ENCODE measurements around the gene CDS2.

CDS2 gene

DNA sequence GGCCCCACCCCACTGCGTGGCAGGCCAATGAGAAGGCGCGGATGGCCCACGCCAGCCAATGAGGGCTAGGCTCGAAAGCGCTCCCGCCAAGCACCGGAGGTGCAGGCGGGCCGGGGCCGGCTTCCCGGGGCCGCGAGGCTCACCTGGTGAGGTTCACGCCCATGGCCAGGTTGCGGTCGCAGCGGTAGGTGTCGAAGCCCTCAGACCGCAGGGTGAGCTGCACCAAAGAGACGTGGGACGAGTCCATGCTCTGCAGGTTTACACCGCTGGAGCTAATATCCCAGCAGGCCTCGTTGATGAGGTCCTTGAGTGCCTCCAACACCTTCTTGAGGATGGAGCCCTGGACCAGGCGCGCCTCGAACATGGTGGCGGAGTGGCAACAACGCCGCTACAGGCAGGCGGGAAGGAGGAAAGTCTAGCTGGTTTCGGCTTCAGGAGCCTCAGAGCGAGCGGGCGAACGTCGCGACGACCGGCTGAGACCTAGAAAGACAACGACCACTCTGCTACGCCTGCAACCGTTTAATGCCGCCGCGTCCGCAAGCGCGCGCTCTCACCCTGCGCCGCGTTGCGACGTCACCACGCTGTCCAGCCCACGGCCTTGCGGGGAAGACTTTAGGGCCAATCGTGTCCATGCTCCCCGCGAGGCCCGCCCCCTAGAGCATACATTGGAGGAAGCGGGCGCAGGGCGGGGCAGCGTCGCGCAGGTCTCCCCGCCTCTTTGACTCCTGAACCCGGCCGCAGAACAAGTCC is 7.2 kb upstream of the CDS2 start, which contains the start of gene PCNA:
Gene PCNA, minus strand, starts transcription at position 524 of the 750 bp plus-strand sequence. Its CDS starts 160 bp downstream, at position 364.
- DNase-seq = peak; percentile 97

DNA sequence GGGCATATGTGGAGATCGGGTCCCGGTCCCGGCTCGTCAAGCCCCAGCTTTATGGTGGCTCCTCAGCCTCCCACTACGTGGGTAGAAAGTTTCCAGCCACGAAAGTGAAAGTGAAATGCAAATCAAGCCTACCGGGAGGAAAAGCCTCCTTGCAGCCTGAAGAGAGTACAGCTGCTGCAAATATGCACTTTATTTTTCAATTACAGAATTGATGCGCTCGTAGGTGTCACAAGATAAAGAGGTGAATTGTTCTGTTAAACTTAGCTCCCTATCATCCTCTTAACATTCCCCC is 6.7 kb upstream of the CDS2 start:
- DNase-seq = no peak

DNA sequence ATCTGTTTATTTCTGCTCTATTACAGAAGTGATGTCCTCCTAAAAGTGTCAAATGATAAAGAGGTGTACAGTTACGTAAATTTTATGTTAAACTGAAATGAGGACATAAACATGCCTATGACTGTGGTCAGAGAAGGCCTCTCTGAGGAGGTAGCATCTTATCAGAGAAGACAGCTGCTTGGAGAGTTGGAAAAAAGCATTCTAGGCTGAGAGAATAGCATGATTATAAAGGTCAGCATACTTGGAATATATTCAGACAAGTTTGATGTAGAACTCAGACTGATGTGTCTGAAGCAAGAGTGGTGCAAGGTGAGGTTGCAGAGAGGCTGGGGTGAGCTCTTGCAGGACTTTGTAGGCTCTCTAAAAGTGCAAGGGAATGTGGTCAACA is 3.9 kb upstream of the CDS2 start:
- no peak for DNase-seq

DNA sequence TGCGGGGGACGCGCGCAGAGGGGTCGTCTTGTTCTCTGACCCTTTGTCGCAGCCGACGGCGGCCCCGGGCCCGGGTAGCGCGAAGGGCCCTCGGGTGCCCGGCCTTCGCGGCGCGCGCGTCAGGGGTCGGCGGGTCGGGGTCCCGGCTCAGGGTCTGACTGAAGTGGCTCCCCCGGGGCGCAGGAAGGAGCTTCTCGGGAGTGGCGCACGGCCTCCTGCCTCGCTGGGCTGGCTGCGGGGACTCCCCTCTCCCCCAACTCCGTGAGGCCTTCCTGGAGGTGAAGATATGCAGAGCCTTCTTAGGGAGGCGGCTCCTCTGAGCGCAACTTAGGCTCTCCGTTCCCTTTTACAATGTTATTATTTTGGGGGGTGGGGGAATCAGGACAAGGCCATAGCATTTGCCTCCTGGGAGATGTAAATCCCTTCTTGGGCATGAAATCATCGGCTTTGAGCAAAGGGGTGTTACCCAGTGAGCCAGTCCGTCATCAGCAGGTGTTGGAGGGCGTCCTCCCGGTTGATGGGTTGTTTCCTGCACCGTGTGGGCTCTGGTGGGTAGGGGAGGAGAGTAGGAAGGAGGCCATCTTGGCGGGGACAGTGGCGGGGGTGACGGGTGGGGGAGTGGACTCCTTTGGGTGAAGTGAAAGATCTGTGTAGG is 523 bp downstream of the CDS2 start:
- peak; percentile 66 for DNase-seq

DNA sequence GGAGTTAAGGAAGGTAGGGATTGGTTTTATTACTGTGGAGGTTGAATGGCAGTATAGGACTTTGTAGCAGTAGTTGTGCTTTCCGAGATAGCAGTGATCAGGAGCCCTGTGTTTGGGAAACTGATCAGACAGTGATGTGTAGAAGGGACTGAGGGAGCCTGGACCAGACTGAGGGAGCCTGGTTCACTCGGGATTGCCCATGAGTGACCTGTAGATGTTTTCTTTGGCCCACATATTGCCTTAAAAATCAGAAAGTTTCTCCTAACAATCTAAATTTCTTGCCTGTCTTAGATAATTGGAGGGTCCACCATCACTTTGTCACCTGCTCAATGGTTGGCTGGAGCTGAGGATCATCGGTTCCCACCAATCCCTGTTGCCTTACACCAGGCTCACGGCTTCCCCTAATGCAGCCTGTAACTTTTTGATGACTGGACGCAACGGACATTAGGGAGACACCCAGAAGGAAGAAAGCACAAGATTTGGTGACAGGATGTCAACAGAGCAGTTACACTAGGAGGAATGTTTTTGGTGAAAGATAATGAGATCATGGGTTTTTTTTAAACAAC is 1.1 kb downstream of the CDS2 start:
- DNase-seq = no peak

DNA sequence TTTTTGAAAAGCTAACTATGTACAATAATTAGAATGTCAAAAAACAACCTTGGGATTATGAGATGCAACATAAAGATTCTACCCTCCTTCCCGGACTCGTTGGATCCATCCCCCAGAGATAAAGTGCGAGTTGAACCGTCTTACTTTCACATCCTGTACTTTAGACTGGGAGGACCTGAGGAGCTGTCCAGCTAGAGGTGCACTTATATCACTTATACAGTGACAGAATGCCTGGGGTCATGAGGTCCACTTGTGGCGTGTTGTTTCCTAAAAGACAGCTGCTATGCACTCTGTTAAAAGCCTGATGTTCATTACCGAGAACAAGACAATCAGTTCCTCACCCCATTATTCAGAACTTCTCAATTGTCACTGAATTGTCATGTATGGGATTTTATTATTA is 2.1 kb downstream of the CDS2 start:
- DNase-seq = no peak

DNA sequence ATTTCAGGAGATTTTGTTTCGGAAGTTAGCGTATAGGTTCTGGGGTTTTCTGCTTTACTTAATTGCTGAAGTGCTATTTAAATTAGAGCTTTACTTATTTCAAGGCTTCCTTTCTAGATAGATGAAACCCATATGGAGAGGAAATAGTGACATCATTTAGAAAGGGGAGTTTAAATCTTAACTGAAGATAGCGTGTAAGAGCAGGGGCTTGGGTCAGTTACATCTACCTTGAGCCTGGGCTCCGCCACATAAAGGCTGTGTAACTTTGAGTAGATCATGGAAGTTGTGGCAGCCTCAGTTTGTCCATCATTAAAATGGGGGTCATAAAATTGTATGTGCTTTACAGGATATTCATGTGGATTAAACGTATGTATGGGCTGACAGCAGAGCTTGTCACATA is 4.7 kb downstream of the CDS2 start:
- DNase-seq = no peak

DNA sequence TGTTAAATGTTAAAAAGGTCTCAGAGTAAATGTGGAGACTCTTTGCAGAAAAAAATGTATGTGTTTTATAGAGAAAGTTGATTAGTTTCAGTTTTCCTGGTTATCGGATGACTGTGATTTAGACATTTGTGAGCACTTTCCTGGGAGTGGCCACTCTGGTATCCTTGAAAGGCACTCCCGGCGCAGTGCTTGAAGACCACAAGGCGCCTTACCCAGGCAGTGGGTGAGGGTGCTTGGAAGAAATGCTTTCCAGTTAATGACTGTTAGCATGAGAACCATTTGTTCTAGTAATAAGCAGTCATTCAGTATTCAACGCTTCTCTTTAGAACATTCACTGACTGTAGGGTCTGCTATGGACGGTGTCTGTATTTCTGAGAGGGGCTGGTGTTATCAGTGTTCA is 7.2 kb downstream of the CDS2 start:
- DNase-seq = no peak

DNA sequence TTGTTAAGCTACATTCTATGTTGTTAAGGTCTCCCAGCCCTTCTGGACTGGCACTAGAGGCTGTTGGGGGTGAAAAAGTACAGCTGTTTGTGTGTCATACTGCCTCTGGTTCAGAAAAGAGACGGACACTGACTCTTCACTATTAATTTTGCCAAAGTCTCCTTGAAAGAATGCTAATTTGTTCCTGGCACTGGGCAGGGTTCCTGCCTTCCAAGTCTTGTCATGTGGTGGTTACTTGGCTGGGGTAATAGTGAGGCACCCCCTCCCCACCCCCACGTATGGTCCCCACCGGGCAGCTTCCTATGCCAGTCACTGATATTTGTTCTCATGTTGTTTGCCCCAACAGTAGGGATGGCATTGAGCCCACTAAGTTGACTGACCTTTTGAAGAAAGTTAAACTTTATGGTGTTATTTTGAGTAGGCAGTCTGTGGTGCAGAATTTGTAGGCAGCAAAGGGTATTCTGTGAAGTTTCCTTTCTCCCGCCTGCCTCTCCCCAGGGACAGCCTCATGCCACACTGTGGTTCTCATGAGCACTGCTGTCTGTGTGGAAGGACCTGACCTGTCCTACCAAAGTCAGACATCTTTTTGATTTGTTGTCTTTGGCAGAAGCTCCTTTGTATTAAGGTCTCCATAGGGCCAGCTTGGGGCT is 8.7 kb downstream of the CDS2 start:
- no peak for DNase-seq

DNA sequence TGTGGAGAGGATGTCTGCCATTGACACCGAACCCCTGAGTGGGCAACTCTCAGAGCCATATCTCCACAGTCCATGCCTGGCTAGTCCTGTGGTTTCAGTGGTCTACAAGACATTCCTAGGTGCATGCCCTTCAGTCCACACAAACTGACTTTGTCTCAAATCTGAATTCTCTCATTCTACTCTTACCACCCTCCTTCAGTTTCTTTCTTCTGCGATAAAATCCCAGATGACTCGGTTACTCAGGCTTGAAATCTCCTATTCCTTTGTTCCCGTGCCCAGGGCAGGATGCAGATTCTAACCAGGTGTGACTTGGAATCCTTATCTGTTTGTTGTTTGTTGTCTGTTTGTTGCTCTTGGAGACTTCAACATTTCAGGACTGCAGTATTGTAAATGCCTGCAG is 9.3 kb downstream of the CDS2 start:
- no peak for DNase-seq

DNA sequence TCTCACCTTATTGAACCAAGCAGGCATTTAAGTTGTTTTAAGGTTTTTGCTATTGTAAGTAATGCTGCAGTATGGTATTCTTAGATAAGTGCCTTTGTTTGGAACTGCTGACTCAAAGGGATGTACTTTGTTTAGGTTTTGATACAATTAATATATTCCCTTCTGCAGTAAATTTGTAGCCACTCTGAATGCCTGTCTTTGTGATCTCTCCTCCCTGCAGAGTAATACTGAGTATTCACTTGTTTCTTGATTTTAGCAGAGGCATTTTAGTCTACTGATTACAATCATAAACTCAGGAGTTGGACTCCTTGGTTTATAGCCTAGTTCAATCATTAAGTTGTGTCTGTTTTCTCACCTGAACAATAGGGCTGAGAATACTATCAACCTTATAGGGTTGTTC is 13.4 kb downstream of the CDS2 start:
- no peak for DNase-seq

DNA sequence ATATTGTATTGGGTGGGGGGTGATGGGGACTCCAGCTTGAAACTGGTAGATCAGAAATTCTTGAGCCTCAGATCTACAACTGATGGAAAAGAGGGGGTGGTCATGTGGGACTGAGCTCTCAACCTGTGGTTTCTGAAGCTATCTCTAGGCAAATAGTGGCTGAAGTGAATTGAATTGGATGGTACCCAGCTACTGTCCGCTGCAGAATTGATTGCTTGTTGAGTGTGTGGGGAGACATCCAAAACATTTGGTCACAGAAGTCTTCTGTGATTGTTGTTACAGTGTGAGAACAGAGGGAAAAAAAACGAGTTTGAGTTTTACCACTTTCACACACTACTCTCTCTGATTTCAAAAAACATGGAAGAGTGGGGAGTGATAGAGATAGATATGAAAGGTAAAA is 14.8 kb downstream of the CDS2 start:
- DNase-seq = no peak

DNA sequence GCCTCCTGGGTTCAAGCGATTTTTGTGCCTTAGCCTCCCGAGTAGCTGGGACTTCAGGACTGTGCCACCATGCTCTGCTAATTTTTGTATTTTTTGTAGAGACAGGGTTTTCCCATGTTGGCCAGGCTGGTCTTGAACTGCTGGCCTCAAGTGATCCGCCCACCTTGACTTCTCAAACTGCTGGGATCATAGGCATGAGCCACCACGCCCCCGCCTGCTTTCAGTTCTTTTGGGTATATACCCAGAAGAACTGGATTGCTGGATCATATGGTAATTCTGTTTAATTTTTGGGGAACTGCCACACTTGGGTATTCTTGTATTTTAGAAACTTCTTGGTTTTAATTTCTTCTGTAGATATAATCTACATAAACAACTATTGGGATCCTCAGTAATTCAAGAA is 17.0 kb downstream of the CDS2 start:
- no peak for DNase-seq

DNA sequence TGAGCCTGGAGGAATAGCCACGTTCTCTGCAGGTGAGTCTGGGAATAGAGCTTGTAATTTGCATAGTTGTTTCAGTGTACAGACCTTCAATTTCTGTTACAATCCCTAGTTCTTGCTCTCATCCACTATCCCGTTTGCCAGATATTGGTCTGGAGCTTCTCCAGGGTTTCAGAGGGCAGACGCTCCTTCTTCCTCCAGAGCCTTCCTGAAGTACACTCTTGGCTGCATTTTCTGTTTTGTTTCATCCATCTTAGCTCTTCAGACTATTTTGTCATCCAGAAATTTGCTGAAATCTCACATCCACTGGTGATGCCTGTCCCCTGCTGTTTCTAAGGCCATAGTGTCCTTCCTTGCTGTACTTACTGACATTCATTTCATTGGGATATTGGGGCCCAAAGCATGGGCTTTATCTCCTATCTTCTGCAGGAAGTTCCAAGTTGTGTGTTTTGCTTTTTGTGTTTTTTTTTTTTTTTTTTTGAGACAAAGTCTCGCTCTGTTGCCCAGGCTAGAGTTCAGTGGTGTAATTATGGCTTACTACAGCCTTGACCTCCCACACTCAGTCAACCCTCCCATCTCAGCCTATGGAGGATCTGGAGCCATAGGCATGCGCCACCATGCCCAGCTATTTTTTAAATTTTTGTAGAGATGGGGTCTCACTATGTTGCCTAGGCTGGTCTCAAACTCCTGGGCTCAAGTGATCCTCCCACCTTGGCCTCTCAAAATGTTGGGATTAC is 18.7 kb downstream of the CDS2 start:
- no peak for DNase-seq

DNA sequence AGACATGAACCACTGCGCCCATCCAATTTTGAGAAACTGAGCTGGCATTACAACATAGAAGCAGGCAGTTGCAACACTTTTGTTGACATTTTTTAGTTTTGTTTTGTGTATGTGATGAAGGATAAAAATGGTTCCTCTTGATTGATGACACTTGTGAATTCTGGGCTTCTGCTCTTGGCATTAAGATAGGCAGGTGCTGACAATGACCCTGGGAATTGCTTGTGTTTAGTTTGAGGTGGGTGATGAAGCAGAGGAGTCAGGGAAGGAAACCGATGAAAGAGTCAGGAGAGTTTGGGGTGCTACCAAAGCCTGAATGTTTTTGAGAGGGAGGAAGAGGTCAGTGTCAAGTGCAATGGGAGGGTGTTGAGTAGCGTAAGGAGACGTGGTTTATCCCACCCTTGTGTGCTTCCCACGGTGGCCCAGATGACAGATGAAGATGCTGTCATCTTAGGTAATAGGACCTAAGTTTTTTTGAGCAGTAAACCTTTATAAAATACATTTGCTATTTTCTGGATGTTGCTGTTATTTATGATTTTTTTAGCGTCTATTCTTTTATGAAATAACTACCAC is 19.4 kb downstream of the CDS2 start:
- no peak for DNase-seq

DNA sequence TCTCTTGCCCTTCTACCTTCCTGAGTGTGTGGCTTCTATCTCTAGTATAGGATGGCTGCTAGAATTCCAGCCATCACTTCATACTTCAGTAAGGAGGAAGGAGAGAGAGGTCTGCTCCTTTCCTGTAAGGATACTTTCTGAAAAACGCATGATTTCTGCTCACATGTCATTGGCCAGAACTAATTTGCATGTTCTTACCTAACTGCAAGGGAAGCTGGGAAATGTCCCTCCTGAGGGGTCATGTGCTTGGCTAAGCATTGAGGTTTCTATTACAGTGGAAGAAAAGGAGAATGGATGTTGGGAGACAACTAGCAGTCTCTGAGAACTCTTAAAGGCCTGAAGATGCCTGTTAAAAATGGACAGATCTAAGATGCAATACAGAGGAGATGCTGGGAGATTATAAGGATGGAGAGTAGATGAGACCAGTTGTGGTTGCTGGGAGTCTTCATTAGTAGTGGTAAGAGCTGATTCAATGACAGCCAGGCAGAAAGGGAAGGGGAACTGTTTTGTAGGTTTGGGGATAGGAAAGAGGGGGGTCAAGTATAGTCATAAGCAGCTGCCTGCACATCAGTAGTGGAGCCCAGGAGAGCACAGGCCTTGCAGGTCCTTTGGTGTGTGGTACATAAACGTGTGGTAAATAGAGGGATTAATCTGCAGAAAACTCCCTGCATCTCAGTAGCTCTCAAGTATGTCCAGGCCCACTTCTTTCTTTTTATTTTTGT is 20.2 kb downstream of the CDS2 start:
- DNase-seq = no peak

DNA sequence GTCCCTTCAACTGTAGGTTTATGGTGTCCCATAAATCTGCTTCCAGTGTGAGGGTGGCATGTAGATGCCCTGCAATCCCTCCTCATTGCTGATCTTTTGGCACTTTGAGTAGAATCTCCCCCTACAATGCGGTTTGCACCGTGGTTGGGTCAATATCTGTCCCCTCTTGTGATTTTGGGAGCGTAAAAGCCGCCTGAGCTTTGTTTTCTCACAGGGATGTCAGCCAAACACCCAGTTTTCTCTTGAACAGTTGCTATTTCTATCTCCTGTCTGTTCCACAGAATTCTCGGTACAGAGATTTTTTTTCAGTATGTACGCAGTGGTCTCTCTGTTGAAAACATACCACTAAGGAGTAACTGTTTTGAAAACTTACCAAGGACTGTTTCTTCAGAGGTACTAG is 21.8 kb downstream of the CDS2 start:
- DNase-seq = no peak

DNA sequence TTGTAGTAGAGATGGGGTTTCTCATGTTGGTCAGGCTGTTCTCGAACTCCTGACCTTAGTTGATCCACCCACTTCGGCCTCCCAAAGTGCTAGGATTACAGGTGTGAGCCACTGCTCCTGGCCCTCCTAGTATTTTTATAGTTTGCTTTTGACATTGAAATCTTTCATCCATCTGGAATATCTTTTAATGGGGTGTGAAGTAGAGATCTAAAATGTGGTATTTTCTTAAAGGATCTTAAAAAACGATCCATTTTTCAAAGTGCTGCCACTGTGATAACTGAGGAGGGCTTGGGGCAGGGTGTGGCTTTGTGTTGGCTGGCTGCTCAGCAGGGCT is 23.1 kb downstream of the CDS2 start:
- no peak for DNase-seq

DNA sequence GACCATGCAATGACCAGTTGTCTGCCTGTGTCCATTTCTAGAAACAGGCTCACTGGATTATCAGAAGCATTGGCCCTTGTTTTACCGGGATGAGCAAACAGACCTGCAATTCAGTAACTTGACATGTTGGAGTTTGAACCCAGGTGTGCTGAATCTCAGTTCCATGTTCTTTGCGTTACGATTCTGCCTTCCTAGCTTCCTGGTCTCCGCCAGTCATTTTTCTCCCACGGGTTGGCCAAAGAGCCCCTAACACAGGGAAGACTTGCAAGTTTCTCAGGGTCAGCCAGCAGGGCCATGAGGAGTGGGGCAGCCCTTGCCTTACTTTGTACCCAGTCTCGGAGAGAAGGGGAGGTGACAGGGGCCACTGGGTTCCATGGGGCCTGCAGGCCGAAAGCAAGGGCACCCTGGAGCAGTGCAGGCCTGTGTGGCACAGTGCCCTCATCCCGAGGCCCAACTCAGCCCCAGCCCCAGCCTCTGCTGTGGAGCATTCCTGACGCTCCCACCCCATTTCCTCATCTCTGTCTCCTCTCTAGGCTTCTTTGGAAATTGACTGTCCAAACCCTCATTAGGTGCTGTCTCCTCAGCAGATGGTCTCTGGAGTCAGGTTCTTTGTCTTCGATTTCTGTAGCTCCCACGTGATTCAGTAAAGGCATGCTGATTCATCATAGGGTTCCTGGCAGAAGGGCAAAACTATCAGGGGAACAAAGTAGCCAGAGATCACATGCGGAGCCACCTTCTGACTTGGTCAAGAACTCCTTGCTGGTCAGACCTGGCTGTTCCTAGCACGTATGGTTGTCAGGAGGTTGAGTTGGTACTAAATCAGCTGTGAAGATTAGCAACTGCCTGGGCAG is 23.6 kb downstream of the CDS2 start:
- no peak for DNase-seq

DNA sequence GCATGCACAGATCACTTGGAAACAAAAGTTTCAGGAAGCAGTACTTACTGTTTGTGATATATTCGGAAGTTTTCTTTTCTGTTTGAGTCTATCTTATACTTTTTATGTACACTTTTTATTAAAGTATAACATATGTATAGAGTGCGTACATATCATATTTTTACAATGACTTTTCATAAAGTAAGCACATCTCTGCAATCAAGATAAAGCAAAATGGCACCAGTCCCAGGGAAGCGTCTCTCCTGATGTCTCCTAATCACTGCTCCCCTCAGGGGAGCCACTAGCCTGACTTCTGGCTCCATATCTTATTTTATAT is 26.3 kb downstream of the CDS2 start:
- DNase-seq = no peak

Measured in CD4-positive, alpha-beta T cell treated with Interleukin-17A for 4 hours (primary cell).